NCI-H2171 (cell line): Measurements from ENCODE around the gene RYR2.
"Not testable (repeated sequence)": the region's sequence is repeated elsewhere in the genome, so short reads cannot be mapped to it uniquely, and the experiment has no call there.

Experiments
- DNase-seq: peaks from one replicate; lab custom pipeline; 2025; lab: John Stamatoyannopoulos, UW

Gene RYR2

DNA sequence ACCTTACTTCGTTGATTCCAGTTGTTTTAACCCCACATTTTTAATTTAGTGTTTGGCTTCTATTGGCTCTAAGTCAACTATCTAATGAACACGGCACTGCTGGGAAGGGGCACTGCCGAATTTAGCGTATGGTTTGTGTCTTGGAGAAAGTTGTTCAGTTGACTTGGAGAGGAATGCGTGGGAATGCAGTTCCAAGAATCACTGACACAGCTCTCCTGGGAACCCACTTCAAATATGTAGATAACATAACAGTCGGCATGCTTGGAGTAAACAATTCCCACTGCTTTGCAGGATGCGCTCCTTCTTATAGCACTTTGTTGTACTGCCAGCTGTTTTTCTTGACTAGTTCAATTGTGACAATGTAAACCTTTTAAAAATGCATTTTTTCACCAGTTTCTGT is 104.3 kb downstream of the RYR2 start:
- no peak for DNase-seq

DNA sequence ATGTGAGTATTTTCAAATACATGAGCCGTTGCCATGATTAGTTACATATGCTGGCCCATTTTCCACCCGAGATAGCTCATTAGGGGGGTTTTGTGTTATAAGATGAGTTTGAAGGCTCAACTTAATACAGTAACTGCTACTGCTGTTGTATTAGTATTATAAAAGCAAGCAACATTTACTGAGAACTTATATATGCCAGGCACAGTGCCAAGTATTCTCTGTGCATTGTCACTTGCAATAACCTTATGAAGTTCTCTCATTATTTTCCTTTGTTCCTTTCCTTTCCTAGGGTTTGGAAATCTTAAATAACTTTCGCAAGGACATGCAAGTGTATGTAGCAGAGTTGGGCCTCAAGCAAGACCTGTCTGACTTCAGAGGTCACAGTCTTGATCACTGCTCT is 107.9 kb downstream of the RYR2 start:
- no peak for DNase-seq

- DNase-seq = not testable (repeated sequence)
Observed at GRCh38 chr1:237151979-237152378, 110.0 kb downstream of the RYR2 start.

DNA sequence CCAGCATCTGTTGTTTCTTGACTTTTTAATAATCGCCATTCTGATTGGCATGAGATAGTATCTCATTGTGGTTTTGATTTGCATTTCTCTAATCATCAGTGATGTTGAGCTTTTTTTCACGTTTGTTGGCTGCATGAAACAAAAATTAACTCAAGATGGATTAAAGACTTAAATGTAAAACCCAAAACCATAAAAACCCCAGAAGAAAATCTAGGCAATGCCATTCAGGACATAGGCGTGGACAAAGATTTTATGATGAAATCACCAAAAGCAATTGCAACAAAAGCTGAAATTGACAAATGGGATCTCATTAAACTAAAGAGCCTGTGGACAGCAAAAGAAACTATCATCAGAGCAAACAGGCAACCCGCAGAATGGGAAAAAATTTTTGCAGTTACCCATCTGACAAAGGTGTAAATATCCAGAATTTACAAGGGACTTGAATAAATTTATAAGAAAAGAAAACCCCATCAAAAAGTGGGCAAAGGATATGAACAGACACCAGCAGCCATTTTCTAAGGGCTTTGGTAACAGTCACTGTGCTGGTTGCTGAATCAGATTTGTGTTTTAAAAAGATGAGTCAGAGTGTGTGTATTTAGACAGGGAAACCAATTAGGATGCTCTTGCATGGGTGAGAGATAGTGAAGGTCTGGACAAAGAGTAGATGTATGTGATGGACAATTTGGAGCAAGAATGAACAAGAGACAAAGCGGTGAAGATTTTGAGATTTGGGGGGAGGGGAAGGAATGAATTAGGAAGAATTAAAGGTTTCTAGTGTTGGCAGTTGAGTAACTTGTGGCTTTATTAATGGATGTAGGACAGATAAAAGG is 110.7 kb downstream of the RYR2 start:
- no peak for DNase-seq

DNA sequence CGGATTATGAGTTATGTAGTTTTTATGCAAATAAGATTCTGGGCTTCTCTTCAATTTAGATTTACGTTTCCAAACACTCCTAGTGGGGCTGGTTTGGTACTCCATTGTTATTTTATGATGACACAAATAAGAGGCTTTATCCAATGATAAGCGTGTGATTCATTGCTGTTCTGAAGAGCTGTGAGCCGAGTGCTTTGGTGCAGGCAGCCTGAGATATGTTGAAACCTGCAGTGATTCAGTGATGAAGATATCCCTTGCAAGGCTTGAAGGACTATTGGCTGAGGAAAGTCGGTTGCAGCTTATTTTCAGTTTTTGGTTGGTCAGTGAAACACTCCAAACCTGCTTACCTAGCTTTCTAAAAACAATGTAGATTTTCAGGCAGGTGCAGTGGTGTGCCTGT is 112.2 kb downstream of the RYR2 start:
- no peak for DNase-seq

GRCh38 chr1:237164406-237165352 is 122.7 kb downstream of the RYR2 start:
- DNase-seq = no peak

DNA sequence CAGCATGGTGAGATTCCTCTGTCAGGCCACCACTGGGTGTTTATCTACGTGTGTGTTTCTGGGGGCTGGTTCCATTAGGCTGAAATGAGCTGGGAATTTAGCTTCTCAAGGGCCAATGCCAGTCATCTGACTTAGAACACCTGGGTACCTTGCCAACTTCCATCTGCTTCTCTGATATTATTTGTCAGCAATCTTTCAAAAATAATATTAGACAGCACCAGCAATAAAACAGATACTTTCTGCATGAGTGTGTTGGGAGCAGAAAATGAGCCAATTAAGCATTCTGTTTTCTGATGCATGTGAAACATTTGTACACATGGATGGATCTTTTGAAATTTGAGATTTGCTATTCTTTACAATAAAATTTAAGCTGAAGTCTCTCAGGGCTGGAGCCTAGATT is 124.1 kb downstream of the RYR2 start:
- peak; percentile 89 for DNase-seq

DNA sequence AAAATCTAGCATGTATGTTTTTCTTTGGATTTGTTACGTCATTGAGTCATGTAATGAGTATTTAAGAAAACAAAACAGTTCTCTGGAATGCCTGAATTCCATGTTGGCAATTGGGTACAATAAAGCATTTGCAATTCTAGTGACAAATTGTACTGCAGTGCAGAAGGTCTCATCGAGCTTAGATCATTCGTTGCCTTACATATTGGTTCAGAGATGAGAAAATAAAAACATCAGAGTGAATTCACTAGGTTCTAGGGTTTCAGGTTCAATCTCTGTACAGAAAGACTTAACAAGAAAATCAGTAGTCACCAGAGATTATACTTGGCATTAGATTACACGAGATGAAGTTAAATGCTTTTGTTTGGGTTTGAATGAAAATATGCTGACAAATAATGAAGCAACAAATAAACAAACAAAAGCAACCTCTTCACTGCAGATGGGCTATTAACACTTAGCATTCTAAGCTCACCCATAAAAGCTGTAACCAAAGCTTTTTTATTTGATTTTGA is 124.7 kb downstream of the RYR2 start:
- no peak for DNase-seq

GRCh38 chr1:237170149-237170548 is 128.2 kb downstream of the RYR2 start:
- DNase-seq = peak; percentile 26

- peak; percentile 31 for DNase-seq
Observed at GRCh38 chr1:237171454-237172117, 129.6 kb downstream of the RYR2 start.

- DNase-seq = no peak
Observed at GRCh38 chr1:237172118-237172485, 130.1 kb downstream of the RYR2 start.

DNA sequence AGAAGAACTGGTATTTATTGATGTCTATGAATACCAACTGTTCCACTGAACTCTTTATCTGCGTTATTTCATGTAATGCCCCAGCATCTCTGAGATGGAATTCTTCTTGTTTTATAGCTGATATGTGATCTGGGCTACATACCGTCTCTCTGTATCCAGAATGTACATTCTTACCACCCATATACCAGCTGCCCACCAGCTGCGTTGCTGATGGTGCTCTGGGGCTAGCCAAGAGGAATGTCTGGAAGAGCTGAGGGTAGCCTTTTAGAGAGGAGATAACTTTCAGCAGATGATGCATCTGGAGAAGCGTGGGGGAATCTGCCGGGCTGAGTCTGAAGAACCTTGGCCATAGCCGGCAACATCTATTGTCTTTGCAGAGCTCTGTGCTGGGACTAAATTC is 137.5 kb downstream of the RYR2 start:
- DNase-seq = no peak

GRCh38 chr1:237180256-237180655 is 138.3 kb downstream of the RYR2 start:
- no peak for DNase-seq

DNA sequence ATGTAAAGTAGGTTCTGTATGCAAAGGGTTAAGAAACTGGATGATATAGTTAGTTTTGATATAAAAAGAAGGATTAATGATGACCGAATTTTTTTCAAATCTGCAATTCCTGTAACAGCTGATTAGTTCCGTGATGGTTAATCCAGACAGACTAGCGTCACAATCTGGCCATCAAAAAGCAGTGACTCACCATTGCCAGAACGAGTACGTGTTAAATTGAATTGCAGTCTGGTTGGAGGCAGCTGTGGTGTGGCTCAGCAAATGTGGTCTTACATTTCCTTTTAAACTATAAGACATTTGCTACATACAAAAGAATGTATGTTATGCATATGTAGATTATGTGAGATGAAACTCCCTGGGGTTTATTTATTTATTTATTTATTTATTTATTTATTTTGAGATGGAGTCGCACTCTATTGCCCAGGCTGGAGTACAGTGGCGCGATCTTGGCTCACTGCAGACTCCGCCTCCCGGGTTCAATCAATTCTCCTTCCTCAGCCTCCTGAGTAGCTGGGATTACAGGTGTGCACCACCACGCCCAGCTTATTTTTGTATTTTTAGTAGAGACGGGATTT is 139.8 kb downstream of the RYR2 start:
- no peak for DNase-seq

- DNase-seq = no peak
Observed at GRCh38 chr1:237183963-237184540, 142.1 kb downstream of the RYR2 start.

- no peak for DNase-seq
Observed at GRCh38 chr1:237186675-237187074, 144.7 kb downstream of the RYR2 start.

DNA sequence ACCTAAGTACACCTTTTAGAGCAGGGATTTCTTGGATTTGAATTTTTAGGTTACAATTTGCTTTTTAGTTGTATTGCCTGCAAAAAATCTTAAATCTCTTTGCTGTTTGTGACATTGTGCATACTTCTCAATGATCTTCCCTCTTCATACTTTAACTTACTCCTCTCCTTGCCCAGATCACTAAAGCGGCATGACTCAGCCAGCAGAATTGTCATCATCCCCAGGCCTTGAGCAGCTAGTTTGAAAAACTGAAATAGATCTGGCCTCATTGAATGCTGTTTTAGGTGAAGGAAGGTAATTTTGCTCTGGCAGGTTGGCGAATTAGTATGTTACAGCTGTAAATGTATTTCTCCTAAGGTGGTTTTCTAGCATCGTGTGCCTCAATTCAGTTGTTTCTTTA is 145.9 kb downstream of the RYR2 start:
- DNase-seq = no peak

DNA sequence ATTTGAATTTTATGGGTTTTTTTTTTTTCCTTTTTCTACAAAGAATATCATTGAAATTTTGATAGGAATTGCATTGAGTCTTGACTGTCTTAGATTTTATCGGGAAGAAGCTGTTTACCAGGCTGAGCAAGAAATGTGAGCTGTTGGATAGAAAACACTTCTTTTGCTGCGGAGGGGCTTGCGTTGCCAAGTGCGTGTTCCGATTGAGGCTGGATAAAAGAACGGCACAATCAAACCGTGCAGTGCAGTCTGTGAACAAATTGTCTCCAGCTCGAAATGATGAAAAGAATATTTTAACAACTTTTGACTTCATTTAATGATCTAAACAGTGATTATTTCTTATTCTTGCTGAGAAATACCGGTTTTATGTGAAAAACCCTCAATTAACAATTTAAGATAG is 149.4 kb downstream of the RYR2 start:
- DNase-seq = no peak

DNA sequence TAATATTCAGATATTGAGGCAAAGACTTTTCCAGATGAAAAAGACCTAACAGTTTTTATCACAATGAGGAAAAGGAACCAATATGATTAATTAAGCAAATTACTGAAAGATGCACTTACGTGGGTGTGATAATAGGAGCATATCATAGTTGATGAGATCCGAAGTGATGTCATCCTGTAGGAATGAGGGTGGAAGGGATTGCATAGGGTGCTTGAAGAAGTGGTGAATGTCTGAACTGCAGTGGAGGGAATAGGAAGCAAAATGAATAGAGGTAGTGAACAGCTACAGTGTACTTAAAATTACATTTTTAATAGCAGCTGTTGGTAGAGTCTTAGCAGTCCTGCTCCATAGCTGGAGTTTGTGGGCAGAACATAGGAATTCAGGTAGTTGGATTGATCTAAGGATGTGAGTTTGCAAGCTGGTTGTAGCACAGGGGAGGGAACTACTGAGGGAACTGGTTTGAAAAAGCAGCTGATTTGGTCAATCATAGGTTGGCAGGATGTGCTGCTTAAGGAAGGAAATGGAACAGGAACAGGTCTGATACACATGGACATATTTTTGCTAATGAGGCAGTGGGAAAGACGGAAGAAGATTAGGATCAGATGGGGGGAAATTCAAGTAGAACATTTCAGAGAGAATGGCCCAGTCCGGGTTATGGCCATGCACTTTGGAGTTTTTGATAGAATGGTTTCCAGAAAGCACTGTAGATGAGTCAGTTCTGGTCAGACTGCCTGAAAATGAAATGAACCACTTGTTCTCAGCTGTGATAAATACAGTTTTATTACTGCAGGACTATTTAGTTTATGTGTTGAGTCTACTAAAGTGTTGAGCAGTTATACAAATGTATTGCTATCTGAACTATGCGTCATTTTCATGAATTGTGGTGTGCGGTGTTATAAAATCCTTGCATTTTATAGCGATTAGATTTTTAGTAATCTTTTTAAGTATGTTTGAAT is 155.8 kb downstream of the RYR2 start:
- no peak for DNase-seq

- DNase-seq = no peak
Observed at GRCh38 chr1:237199026-237199425, 157.0 kb downstream of the RYR2 start.
